LHCN-M2 (cell line): ENCODE data around the gene DCDC2C. TPM values are rescaled to one million over a fixed set of nuclear protein-coding genes. Genes with fewer than 3 reads are reported as not detected.

Source experiments
- DNase-seq: peaks from one replicate; pipeline ENCODE4 v3.0.0-alpha.2; 2012; ENCODE audit warnings: low read depth
- total RNA-seq: library from RNA; depleted of rRNA; stranded (reverse); fragments of >200 nt; gene quantifications from 2 replicates; pipeline ENCODE4 v1.2.3, GENCODE V29; 2014

DCDC2C gene
- total RNA-seq, 1 experiment from 2014 or later: not detected

GRCh38 chr2:3827673-3828575 is 124.5 kb downstream of the DCDC2C start:
- DNase-seq: no peak

GRCh38 chr2:3830796-3831195 is 127.4 kb downstream of the DCDC2C start:
- no peak for DNase-seq

DNA sequence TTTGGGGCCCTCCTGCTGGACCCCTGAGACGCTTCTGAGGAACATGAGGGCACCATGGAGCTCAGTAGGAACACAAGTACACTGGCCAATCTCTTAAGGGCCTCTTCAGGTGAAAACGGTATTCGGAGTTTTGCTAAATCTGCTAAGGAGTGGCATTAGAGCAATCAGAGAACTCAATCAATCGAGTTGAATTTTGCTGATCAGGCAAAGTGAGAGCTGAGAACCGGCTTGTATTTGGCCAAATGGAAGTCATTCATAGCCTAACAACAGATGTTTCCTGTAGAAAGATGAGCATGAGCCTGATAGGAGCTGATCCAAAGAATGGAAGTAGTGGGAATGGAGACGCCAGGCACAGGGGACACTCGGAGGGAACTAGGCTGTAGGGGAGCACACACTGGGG is 133.7 kb downstream of the DCDC2C start:
- DNase-seq: no peak

GRCh38 chr2:3838348-3838747 is 135.0 kb downstream of the DCDC2C start:
- no peak for DNase-seq

DNA sequence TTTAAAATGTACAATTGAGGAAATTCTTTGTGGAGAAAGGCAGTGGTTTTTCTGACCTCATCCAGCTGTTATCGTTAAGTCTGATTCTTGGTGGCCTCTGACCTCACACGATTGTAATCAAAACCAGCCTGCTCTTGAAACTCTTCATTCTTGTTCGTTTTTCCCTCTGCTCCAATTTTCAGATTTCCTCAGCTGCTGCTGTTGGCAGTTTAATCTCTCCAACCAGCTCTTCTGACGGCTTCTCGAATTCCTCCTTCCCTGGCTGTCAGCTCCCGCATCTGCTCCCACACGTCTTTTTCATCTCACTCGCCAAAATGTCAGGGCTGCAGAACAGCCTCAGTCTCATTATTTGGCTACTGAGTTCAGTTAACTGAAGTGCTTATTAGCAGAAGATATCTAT is 136.1 kb downstream of the DCDC2C start:
- DNase-seq: no peak

- no peak for DNase-seq
These were observed 137.3 kb downstream of the DCDC2C start for GRCh38 chr2:3840611-3841155.

DNA sequence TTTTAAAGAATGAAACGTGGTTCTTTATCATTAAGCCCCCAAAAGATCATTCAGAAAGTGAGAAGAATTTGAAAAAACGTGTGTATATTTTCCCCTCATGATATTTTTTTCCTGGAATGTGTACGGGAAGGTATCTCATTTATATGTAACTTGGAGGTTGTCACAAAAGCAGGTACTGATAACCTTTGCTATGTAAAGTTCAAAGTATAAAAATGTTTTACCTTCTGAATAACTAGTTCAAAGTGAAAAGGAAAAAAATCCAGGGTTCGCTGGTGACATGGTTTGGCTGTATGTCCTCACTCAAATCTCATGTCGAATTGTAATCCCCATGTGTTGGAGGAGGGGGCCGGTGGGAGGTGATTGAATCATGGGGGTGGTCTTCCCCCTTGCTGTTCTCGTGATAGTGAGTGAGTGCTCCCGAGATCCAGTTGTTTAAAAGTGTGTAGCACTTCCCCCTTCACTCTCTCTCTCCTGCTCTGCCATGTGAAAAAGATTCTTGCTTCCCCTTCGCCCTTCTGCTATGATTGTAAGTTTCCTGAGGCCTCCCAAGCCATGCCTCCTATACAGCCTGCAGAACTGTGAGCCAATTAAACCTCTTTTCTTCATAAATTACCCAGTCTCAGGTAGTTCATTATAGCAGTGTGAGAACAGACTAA is 144.2 kb downstream of the DCDC2C start:
- no peak for DNase-seq

GRCh38 chr2:3848776-3849175 is 145.4 kb downstream of the DCDC2C start:
- no peak for DNase-seq

DNA sequence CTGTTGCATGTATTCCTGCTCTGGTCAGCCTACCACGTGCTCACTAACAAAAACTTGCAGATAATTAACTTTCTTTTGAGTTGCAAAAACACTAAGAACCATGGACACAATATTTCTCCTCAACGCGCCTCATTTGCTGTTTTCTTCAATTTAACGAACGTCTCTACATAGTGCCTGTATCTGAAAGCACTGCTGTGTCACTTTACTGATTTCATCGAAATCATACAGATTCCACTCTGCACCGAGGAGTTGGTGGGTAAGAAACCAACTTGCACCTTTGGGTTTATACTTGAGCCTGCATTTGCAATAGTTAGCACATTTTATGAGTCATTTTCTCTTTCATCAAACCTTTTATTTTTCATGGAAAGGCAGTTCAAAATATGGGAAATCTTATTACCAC is 145.8 kb downstream of the DCDC2C start:
- DNase-seq: no peak

DNA sequence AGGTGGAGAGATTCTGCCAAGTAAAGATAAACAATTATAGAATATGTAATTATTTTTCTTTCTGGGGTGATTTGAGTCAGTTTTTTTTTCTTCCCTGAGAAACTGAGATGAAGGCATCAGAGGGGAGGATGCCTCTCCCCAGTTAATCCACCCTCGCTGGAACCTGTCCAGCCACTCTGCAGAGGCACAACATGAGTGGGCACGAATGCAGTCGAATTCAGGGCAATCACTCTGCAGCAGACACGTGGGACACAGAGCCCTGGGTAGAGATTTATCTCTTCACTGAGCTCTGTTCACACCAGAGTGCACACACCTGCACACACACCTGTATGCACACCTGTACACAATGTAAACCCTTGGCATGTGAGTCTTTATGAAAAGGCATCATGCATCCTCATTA is 154.2 kb downstream of the DCDC2C start:
- DNase-seq: no peak

DNA sequence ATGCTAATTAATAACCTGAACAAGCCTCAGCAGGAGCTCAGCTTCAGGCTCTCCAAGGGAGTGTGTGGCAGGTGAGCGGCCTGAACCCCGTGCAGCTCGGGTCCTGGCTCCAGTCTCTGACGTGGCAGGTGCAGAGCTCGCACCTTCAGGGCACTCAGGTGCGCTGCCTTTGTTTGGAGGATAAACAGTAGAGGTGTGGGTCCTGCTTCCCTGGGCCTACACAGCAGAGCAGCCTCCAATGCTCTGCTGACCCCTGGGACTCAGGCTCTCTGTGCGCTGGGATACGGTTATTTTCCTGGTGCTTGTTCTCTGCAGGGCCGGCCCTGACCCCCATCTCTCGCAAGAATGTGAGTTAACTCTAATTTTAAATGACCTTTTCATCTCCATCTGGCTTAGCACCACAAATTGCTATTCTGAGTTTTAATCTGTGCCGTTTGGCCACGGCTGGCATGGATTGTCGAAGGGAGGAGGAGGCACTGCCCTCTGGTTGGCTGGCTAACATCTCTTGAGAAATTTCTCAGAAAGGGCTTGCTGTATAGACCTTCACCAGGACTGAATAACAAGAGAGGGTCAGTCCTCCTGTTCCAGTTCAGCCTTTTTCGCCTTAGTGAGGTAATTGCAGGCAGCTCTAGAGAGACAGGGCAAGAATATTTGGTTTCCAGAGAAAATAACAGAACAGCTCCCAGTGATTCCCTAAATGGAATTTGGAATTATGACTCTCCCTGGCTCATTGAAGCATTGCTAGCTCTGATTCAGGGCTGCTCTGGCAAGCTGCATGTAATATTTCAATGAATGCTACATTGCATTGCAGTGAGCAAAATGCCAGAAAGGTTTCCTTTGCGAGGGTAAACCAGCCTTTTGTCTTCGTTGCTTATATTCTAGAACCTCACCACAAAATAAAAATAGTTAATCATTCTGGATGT is 161.8 kb downstream of the DCDC2C start:
- DNase-seq: no peak

- DNase-seq: no peak
These were observed 164.1 kb downstream of the DCDC2C start for GRCh38 chr2:3867469-3867868.

DNA sequence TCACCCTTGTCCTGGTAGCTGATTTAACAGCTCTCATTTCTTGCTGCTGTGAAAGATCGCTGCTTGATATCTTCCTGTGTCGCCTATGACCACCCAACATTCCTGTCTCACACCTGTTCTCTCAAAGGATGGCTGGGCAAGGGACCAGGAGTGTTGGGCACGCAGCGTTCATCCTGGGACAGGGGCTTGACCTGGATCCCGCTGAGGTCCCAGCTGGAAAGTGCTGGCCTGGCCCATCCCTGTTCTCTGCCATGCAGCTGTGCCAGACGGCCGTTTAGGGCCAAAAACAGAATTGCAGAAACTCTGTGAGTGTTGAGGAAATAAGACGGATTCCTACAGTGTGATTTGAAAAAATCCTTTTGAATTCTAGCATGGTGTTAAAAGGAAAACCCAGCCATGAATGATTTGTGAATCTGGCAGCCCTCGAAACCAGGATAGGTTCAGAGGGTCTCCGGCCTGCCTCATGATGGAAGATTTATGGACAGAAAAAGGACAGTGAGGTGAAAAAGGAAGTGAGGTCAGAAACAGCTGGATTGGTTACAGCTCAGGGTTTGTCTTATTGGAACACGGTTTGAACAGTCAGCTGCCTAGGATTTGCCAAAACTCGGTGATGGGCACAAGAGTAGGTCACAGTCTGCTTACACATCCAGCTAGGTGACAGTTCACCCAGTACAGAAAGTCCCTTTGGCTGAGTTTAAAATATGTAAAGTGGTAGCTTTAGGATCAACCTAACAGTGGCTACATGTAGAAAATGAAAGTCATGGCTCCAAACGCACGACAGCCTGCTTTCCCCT is 164.8 kb downstream of the DCDC2C start:
- DNase-seq: no peak

- DNase-seq: no peak
These were observed 166.8 kb downstream of the DCDC2C start for GRCh38 chr2:3870222-3870621.

- DNase-seq: no peak
These were observed 167.6 kb downstream of the DCDC2C start for GRCh38 chr2:3871002-3871401.

- no peak for DNase-seq
These were observed 169.1 kb downstream of the DCDC2C start for GRCh38 chr2:3872451-3872850.

GRCh38 chr2:3873899-3874298 is 170.5 kb downstream of the DCDC2C start:
- no peak for DNase-seq

- DNase-seq: no peak
These were observed 172.8 kb downstream of the DCDC2C start for GRCh38 chr2:3876221-3876620.

DNA sequence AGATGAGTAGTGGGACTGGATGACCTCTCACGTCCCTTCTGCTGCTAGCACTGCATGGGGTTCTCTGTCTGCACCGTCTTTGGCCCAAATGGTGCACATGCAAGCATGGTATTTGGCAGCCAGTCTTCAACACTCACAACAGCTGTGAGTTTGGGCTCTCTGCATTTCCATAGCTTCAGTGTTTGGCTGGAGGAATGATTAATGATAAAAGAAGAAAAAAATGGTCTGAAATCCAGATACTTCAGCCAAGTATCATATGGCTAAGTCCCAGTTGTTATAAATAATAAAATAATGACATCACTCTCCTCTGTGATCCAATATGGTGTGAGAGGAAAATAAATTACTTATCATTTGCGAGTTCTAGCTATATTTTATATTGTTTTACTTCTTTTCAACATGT is 173.3 kb downstream of the DCDC2C start:
- DNase-seq: no peak
